Activated CD4-positive, alpha-beta T cell treated with anti-CD3 and anti-CD28 coated beads, Interleukin-2, amount 50 U/mL, for 4 hours (primary cell): ENCODE measurements around the gene CKM.
A peak's percentile ranks its signal among the peaks of the same experiment; 100 is the strongest.
"Not testable (repeated sequence)": the region's sequence is repeated elsewhere in the genome, so short reads cannot be mapped to it uniquely, and the experiment has no call there.

Source experiments
- DNase-seq, 2 experiments: peaks; one replicate each; pipeline ENCODE4 v3.0.0-alpha.2; 2020

Gene CKM

GRCh38 chr19:45314708-45315245 is 7.9 kb downstream of the CKM start:
- no peak for DNase-seq

GRCh38 chr19:45312285-45312684 is 10.4 kb downstream of the CKM start:
- DNase-seq = not testable (repeated sequence)

GRCh38 chr19:45311621-45312020 is 11.1 kb downstream of the CKM start:
- no peak for DNase-seq

- DNase-seq = not testable (repeated sequence)
These were observed 13.4 kb downstream of the CKM start for GRCh38 chr19:45309322-45309721.

- no peak for DNase-seq
These were observed 15.3 kb downstream of the CKM start for GRCh38 chr19:45307361-45307760.

- DNase-seq = no peak
These were observed 16.1 kb downstream of the CKM start for GRCh38 chr19:45306518-45307027.

- DNase-seq = no peak
These were observed 16.6 kb downstream of the CKM start for GRCh38 chr19:45306040-45306439.

GRCh38 chr19:45305421-45305820 is 17.3 kb downstream of the CKM start:
- DNase-seq = no peak

- no peak for DNase-seq
These were observed 17.7 kb downstream of the CKM start for GRCh38 chr19:45305007-45305406.

- no peak for DNase-seq
These were observed 18.3 kb downstream of the CKM start for GRCh38 chr19:45304141-45304926.

GRCh38 chr19:45303269-45304060 is 19.2 kb downstream of the CKM start:
- no peak for DNase-seq

- DNase-seq = no peak
These were observed 20.3 kb downstream of the CKM start for GRCh38 chr19:45302416-45302815.

- DNase-seq = no peak
These were observed 23.0 kb downstream of the CKM start for GRCh38 chr19:45299719-45300118.

GRCh38 chr19:45298264-45298663 is 24.4 kb downstream of the CKM start:
- DNase-seq = no peak

GRCh38 chr19:45297674-45298073 is 25.0 kb downstream of the CKM start:
- DNase-seq = no peak

GRCh38 chr19:45296355-45296754 is 26.3 kb downstream of the CKM start:
- DNase-seq = no peak

GRCh38 chr19:45295873-45296272 is 26.8 kb downstream of the CKM start:
- DNase-seq = no peak

- no peak for DNase-seq
These were observed 28.2 kb downstream of the CKM start for GRCh38 chr19:45294291-45295029.

GRCh38 chr19:45293682-45294081 is 29.0 kb downstream of the CKM start:
- DNase-seq = peak in 1 of 2 experiments; percentile 6

- DNase-seq = no peak
These were observed 30.8 kb downstream of the CKM start for GRCh38 chr19:45291834-45292233.

- no peak for DNase-seq
These were observed 32.2 kb downstream of the CKM start for GRCh38 chr19:45290381-45290931.

- no peak for DNase-seq
These were observed 39.1 kb downstream of the CKM start for GRCh38 chr19:45283443-45284033.
